GM12892 (cell line): ENCODE data around the gene NSMCE1.

ENCODE experiments used
- POLR2A ChIP-seq: IDR thresholded peaks from 2 replicates; pipeline ENCODE4 v1.6.1; 2011; ENCODE audit warnings: low read depth, low read length, control low read depth
- POLR2AphosphoS5 ChIP-seq: IDR thresholded peaks from 2 replicates; pipeline ENCODE4 v1.6.1; 2011; ENCODE audit warnings: low read depth, low read length, control low read depth

DNA sequence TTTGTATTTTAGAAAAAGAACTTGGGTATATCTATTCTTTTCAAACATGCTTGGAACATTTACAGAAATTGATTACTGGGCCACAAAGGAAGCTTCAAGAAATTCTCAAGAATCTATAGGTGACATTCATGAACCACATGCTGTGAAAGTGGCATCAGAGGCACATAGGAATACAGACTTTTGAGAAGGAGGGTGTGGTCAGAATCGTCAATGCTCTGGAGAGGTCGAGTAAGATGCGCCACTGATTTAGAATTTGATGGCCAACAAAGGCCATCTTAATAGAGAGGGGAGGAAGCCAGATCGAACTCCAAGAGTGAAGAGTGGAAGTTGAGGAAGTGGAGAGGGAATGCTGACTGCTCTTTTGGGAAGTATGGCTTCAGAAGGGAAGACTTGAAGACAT lies 3.5 kb upstream of the NSMCE1 start:
- TF ChIP-seq POLR2A (no peak), POLR2AphosphoS5 (no peak)
